WTC11 (cell line): ENCODE results near the gene PPFIBP2.

Source experiments
- CREB1 ChIP-seq: sonication (generic); formaldehyde crosslinking; IDR thresholded peaks from 2 replicates; pipeline ENCODE4 v1.8.0; 2023; ENCODE audit warnings: mild to moderate bottlenecking, missing genetic modification reagents
- ELF4 ChIP-seq: sonication (generic); formaldehyde crosslinking; IDR thresholded peaks from 2 replicates; pipeline ENCODE4 v1.8.1; 2022; ENCODE audit warnings: low read depth, mild to moderate bottlenecking, moderate library complexity, missing genetic modification reagents
- FOXJ3 ChIP-seq: sonication (generic); formaldehyde crosslinking; IDR thresholded peaks from 2 replicates; pipeline ENCODE4 v1.9.0; 2021; ENCODE audit warnings: missing genetic modification reagents, mild to moderate bottlenecking, borderline replicate concordance
- NR1H2 ChIP-seq: sonication (generic); formaldehyde crosslinking; IDR thresholded peaks from 2 replicates; pipeline ENCODE4 v1.9.0; 2021; ENCODE audit warnings: mild to moderate bottlenecking, moderate library complexity, missing genetic modification reagents
- SP1 ChIP-seq: sonication (generic); formaldehyde crosslinking; conservative IDR thresholded peaks from 2 replicates; pipeline ENCODE4 v1.8.1; 2022; ENCODE audit warnings: missing genetic modification reagents
- ZNF138 ChIP-seq: sonication (generic); formaldehyde crosslinking; conservative IDR thresholded peaks from 2 replicates; pipeline ENCODE4 v1.8.1; 2022; ENCODE audit warnings: mild to moderate bottlenecking, moderate library complexity, missing genetic modification reagents
- ZNF263 ChIP-seq: sonication (generic); formaldehyde crosslinking; IDR thresholded peaks from 2 replicates; pipeline ENCODE4 v1.8.1; 2022; ENCODE audit warnings: low read depth, mild to moderate bottlenecking, moderate library complexity, missing genetic modification reagents
- TF ChIP-seq, protein P1 (sequence below): sonication (generic); formaldehyde crosslinking; IDR thresholded peaks from 2 replicates; pipeline ENCODE4 v1.8.1; 2022; ENCODE audit warnings: mild to moderate bottlenecking, missing genetic modification reagents, moderate library complexity, borderline replicate concordance
- TF ChIP-seq, protein P2 (sequence below): fragments of 200-600 bp; IDR thresholded peaks from 2 replicates; pipeline ENCODE4 v1.8.0; 2022; ENCODE audit warnings: antibody characterized with exemption
- TF ChIP-seq, protein P3 (sequence below): sonication (generic); formaldehyde crosslinking; IDR thresholded peaks from 2 replicates; pipeline ENCODE4 v1.8.0; 2022; ENCODE audit warnings: mild to moderate bottlenecking, missing genetic modification reagents
- TF ChIP-seq, protein P4 (sequence below): sonication (generic); formaldehyde crosslinking; IDR thresholded peaks from 2 replicates; pipeline ENCODE4 v1.8.1; 2022; ENCODE audit warnings: low read depth, missing genetic modification reagents, borderline replicate concordance

DNA sequence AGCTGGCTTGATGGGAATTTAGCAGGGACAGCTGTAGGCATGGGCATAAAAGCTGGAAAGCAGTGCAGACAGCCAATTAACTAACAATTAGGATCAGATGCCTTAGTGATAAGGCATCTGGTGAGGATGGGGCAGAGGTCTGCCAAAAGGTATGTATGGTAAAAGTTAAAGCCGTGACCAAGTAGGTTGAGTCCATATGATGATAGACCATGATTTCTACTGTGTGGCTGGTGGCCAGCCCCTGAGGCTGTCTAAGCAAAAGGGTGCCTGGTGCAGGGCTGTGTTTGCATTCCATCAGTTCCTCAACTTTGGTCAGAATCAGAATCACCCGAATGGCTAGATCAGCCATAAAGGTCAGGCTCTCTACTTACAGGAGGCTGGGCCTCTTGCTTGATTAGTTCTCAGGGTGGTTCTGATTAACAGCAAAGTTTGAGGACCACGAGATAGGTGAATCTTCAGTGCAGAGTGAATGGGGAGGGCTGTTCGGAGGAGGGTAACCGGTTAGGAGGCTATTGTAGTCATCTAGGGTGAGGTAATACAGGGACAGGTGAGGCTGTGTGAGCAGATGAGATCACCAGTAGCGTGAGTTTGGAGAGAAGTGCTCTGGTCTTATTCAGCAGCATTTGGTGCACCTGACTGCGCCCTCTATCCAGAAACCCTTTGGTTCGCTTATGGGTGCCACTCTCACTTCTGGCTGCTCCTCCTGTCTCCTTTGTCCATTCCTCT is 27.2 kb downstream of the PPFIBP2 start:
- TF ChIP-seq CREB1 (no peak), ZNF263 (CRISPR knock-in tag) (no peak), FOXJ3 (CRISPR knock-in tag) (no peak), NR1H2 (CRISPR knock-in tag) (no peak), ELF4 (CRISPR knock-in tag) (no peak), ZNF138 (CRISPR knock-in tag) (no peak), SP1 (CRISPR knock-in tag) (no peak)
- TF ChIP-seq, protein P1, sequence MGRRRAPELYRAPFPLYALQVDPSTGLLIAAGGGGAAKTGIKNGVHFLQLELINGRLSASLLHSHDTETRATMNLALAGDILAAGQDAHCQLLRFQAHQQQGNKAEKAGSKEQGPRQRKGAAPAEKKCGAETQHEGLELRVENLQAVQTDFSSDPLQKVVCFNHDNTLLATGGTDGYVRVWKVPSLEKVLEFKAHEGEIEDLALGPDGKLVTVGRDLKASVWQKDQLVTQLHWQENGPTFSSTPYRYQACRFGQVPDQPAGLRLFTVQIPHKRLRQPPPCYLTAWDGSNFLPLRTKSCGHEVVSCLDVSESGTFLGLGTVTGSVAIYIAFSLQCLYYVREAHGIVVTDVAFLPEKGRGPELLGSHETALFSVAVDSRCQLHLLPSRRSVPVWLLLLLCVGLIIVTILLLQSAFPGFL = no peak
- TF ChIP-seq, protein P2, sequence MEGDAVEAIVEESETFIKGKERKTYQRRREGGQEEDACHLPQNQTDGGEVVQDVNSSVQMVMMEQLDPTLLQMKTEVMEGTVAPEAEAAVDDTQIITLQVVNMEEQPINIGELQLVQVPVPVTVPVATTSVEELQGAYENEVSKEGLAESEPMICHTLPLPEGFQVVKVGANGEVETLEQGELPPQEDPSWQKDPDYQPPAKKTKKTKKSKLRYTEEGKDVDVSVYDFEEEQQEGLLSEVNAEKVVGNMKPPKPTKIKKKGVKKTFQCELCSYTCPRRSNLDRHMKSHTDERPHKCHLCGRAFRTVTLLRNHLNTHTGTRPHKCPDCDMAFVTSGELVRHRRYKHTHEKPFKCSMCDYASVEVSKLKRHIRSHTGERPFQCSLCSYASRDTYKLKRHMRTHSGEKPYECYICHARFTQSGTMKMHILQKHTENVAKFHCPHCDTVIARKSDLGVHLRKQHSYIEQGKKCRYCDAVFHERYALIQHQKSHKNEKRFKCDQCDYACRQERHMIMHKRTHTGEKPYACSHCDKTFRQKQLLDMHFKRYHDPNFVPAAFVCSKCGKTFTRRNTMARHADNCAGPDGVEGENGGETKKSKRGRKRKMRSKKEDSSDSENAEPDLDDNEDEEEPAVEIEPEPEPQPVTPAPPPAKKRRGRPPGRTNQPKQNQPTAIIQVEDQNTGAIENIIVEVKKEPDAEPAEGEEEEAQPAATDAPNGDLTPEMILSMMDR = no peak
- TF ChIP-seq, protein P3, sequence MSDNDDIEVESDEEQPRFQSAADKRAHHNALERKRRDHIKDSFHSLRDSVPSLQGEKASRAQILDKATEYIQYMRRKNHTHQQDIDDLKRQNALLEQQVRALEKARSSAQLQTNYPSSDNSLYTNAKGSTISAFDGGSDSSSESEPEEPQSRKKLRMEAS = no peak
- TF ChIP-seq, protein P4, sequence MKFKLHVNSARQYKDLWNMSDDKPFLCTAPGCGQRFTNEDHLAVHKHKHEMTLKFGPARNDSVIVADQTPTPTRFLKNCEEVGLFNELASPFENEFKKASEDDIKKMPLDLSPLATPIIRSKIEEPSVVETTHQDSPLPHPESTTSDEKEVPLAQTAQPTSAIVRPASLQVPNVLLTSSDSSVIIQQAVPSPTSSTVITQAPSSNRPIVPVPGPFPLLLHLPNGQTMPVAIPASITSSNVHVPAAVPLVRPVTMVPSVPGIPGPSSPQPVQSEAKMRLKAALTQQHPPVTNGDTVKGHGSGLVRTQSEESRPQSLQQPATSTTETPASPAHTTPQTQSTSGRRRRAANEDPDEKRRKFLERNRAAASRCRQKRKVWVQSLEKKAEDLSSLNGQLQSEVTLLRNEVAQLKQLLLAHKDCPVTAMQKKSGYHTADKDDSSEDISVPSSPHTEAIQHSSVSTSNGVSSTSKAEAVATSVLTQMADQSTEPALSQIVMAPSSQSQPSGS = no peak
